PC-9 (cell line): ENCODE results near the gene LRRC14B.

Source experiments
- CTCF ChIP-seq: fragments of 200-600 bp; sonication (generic); conservative IDR thresholded peaks from 2 replicates; pipeline ENCODE4 v1.6.1; 2017; ENCODE audit warnings: mixed run types, antibody characterized with exemption, mild to moderate bottlenecking, moderate library complexity
- EZH2 ChIP-seq: fragments of 200-600 bp; sonication (generic); IDR thresholded peaks from 2 replicates; pipeline ENCODE4 v1.8.0; 2017; ENCODE audit warnings: antibody characterized with exemption, low read depth

- TF ChIP-seq CTCF (no peak), EZH2 (no peak)
Measured at GRCh38 chr5:162190-162564, 29.1 kb upstream of the LRRC14B start.
